Keratinocyte (primary cell): ENCODE data around the gene ZGRF1.

ENCODE experiments used
- CTCF ChIP-seq, 3 experiments: IDR thresholded peaks in 1 of 3; conservative IDR thresholded peaks in 1 of 3; optimal IDR thresholded peaks in 1 of 3; 2 replicates in 2 of 3; 3 replicates in 1 of 3; pipeline versions ENCODE3 to v1.5.1; 2011; ENCODE audit warnings: low read length in 3 of 3, mild to moderate bottlenecking in 3 of 3, moderate library complexity in 2 of 3, control low read depth in 1 of 3, inconsistent platforms in 1 of 3; ENCODE audit not compliant: insufficient read depth in 2 of 3; ENCODE audit errors: extremely low read depth in 1 of 3
- EZH2 ChIP-seq: IDR thresholded peaks from one replicate; pipeline ENCODE4 v1.6.1; 2012; ENCODE audit warnings: inconsistent platforms, mild to moderate bottlenecking, low read length, moderate library complexity

- TF ChIP-seq CTCF (optimal IDR thresholded peaks at IDR 0.05 in 1 of 3, IDR thresholded peaks at IDR 0.05 in 1 of 3, conservative IDR thresholded peaks at IDR 0.05 in 1 of 3; ENCODE audit: extremely low read depth in 1 of 3, insufficient read depth in 2 of 3, low read length in 3 of 3): no peak
- TF ChIP-seq EZH2: no peak
Measured at GRCh38 chr4:112502871-112503270, 133.8 kb downstream of the ZGRF1 start.
